Measurements from ENCODE around the gene EVC2. TPM values are rescaled to one million over a fixed set of nuclear protein-coding genes. Genes with fewer than 3 reads are reported as not detected.

The EVC2 gene
- total and polyA plus RNA-seq, 10 of the 15 experiments (the other 5 are each of a cell fraction or from before 2014, with no cell fraction given), result 0.34 to 10.4 (median 5.6) TPM

GRCh38 chr4:5742968-5743367 lies 34.6 kb upstream of the EVC2 start:
- no peaks in the 10 kb centered on the region for H3K27me3 ChIP-seq (replicated peaks in 1 of 2; ENCODE audit: control insufficient read depth in 2 of 2, insufficient read depth in 2 of 2, low read length in 1 of 2)
- no peaks in the 10 kb centered on the region for H3K79me2 ChIP-seq (ENCODE audit: control insufficient read depth, insufficient read depth, low read length)
- H3K4me1 ChIP-seq (ENCODE audit: control insufficient read depth, insufficient read depth, low read length), result no peaks in the 10 kb centered on the region
- H3K27ac ChIP-seq (ENCODE audit: control insufficient read depth, insufficient read depth), result no peak overlapping the region
- H4K20me1 ChIP-seq (ENCODE audit: control insufficient read depth, insufficient read depth), result no peaks in the 10 kb centered on the region
- FAIRE-seq (no peak), DNase-seq (ENCODE audit: low read depth, low spot score) (no peak), ATAC-seq (no peak)
- ChIA-PET POLR2A (no interaction called here), SMC1A (ENCODE audit: uncharacterized antibody, unreplicated experiment) (no interaction called here), CTCF (no interaction called here), RAD21 (ENCODE audit: unreplicated experiment) (no interaction called here)
- H3K4me3 ChIP-seq, result no peak overlapping the region
- no TSS peak for BruUV-seq (replicated peaks)
- H3K36me3 ChIP-seq (ENCODE audit: control insufficient read depth in 2 of 2, insufficient read depth in 2 of 2, low read length in 1 of 2), result peaks cover 1 to 5% of the 10 kb centered on the region in 2 experiments; a peak in 2 of 4 replicates
- intact Hi-C loops (cut with micrococcal nuclease; ENCODE audit: unreplicated experiment) (no loop called here), in situ Hi-C loops (cut with MboI) (no loop called here)
- no peaks in the 10 kb centered on the region; the same call in 1 of the 3 replicates for H3K9me3 ChIP-seq (replicated peaks; ENCODE audit: control insufficient read depth, insufficient read depth, low read length)
- H3K4me2 ChIP-seq (ENCODE audit: control insufficient read depth, insufficient read depth), result no peak overlapping the region
- no peak overlapping the region for H3K9ac ChIP-seq (ENCODE audit: control insufficient read depth, insufficient read depth, low read length)
- TF ChIP-seq KLF5 (IDR thresholded peaks at IDR 0.05; ENCODE audit: partially characterized antibody), result no peak
- TF ChIP-seq MAX (IDR thresholded peaks at IDR 0.05; ENCODE audit: low read depth, low read length), result no peak
- no peak for TF ChIP-seq HDGF (IDR thresholded peaks at IDR 0.05)
- no peak for TF ChIP-seq ZNF384 (IDR thresholded peaks at IDR 0.05; ENCODE audit: borderline replicate concordance, low read depth, low read length)
- no peak for TF ChIP-seq ATF3 (IDR thresholded peaks at IDR 0.05; ENCODE audit: borderline replicate concordance, extremely low read depth, low read depth, low read length)
- no peak for TF ChIP-seq PAX8 (IDR thresholded peaks at IDR 0.05)
- H2AFZ ChIP-seq (ENCODE audit: control insufficient read depth, low read depth, low read length), result no peak overlapping the region
- WGBS (ENCODE audit: insufficient coverage, insufficient replicate concordance, low lambda C conversion rate, missing lambda C conversion rate), result 0% methylated on average over 2 of the region's 2 CpGs

GRCh38 chr4:5742388-5742787 lies 34.0 kb upstream of the EVC2 start:
- Histone ChIP-seq H3K36me3 (ENCODE audit: control insufficient read depth in 2 of 2, insufficient read depth in 2 of 2, low read length in 1 of 2) (peaks cover 1 to 5% of the 10 kb centered on the region in 2 experiments; a peak in 2 of 4 replicates), H3K79me2 (ENCODE audit: control insufficient read depth, insufficient read depth, low read length) (no peaks in the 10 kb centered on the region), H3K27me3 (replicated peaks in 1 of 2; ENCODE audit: control insufficient read depth in 2 of 2, insufficient read depth in 2 of 2, low read length in 1 of 2) (no peaks in the 10 kb centered on the region), H3K4me3 (no peak overlapping the region), H3K9me3 (replicated peaks; ENCODE audit: control insufficient read depth, insufficient read depth, low read length) (no peaks in the 10 kb centered on the region; the same call in 1 of the 3 replicates), H2AFZ (ENCODE audit: control insufficient read depth, low read depth, low read length) (no peak overlapping the region), H4K20me1 (ENCODE audit: control insufficient read depth, insufficient read depth) (no peaks in the 10 kb centered on the region), H3K4me1 (ENCODE audit: control insufficient read depth, insufficient read depth, low read length) (no peaks in the 10 kb centered on the region), H3K27ac (ENCODE audit: control insufficient read depth, insufficient read depth) (no peak overlapping the region), H3K9ac (ENCODE audit: control insufficient read depth, insufficient read depth, low read length) (no peak overlapping the region), H3K4me2 (ENCODE audit: control insufficient read depth, insufficient read depth) (no peak overlapping the region)
- no TSS peak for BruUV-seq (replicated peaks)
- ChIA-PET RAD21 (ENCODE audit: unreplicated experiment) (no interaction called here), SMC1A (ENCODE audit: uncharacterized antibody, unreplicated experiment) (no interaction called here), CTCF (no interaction called here), POLR2A (no interaction called here)
- in situ Hi-C loops (cut with MboI), result no loop called here
- intact Hi-C loops (cut with micrococcal nuclease; ENCODE audit: unreplicated experiment), result no loop called here
- DNase-seq (ENCODE audit: low read depth, low spot score) (no peak), ATAC-seq (no peak), FAIRE-seq (no peak)
- WGBS (ENCODE audit: insufficient coverage, insufficient replicate concordance, low lambda C conversion rate, missing lambda C conversion rate), result 44% methylated on average over 2 of the region's 2 CpGs
- TF ChIP-seq SIN3A (IDR thresholded peaks at IDR 0.05; ENCODE audit: low read depth, low read length), result no peak
- no peak for TF ChIP-seq BACH1 (IDR thresholded peaks at IDR 0.05; ENCODE audit: borderline replicate concordance)
- no peak for TF ChIP-seq ZBED1 (IDR thresholded peaks at IDR 0.05; ENCODE audit: borderline replicate concordance)
- TF ChIP-seq SMAD5 (IDR thresholded peaks at IDR 0.05; ENCODE audit: low read depth), result no peak
- no peak for TF ChIP-seq SP1 (IDR thresholded peaks at IDR 0.05; ENCODE audit: low read depth, low read length)
- TF ChIP-seq PRDM15 (CRISPR knock-in tag; IDR thresholded peaks at IDR 0.05), result no peak
- TF ChIP-seq CHD2 (IDR thresholded peaks at IDR 0.05; ENCODE audit: borderline replicate concordance, low read depth, low read length), result no peak
- TF ChIP-seq BCL11A (IDR thresholded peaks at IDR 0.05; ENCODE audit: low read depth, low read length), result no peak
- TF ChIP-seq HDGF (IDR thresholded peaks at IDR 0.05), result no peak

All from GM12878 (cell line).